H9 (cell line): ENCODE data around the gene MLST8. TPM values are rescaled to one million over a fixed set of nuclear protein-coding genes. Genes with fewer than 3 reads are reported as not detected.

ENCODE experiments used
- DNase-seq: peaks from one replicate; pipeline ENCODE4 v3.0.0-alpha.2; 2017
- H2AFZ ChIP-seq: one replicate; pipeline ENCODE4 v1.6.1; 2013; ENCODE audit warnings: mild to moderate bottlenecking, low read length, control low read depth, moderate library complexity
- H2AK5ac ChIP-seq: 2 replicates; pipeline ENCODE4 v1.6.1; 2013; ENCODE audit warnings: low read length, control low read depth, mixed read lengths; ENCODE audit not compliant: insufficient read length
- H2BK120ac ChIP-seq: one replicate; pipeline ENCODE4 v1.6.1; 2013; ENCODE audit warnings: low read depth, mild to moderate bottlenecking, low read length, control low read depth, inconsistent platforms; ENCODE audit not compliant: poor library complexity, severe bottlenecking
- H2BK12ac ChIP-seq: 2 replicates; pipeline ENCODE4 v1.6.1; 2013; ENCODE audit warnings: low read length, control low read depth, mixed read lengths, low read depth; ENCODE audit not compliant: insufficient read length
- H2BK15ac ChIP-seq: 2 replicates; pipeline ENCODE4 v1.6.1; 2013; ENCODE audit warnings: low read depth, low read length, control low read depth
- H2BK20ac ChIP-seq: one replicate; pipeline ENCODE4 v1.6.1; 2013; ENCODE audit warnings: low read depth, mild to moderate bottlenecking, low read length, control low read depth, inconsistent platforms; ENCODE audit not compliant: poor library complexity, severe bottlenecking
- H2BK5ac ChIP-seq: 2 replicates; pipeline ENCODE4 v1.6.1; 2013; ENCODE audit warnings: low read length, control low read depth, mixed read lengths; ENCODE audit not compliant: insufficient read length
- H3K14ac ChIP-seq: 2 replicates; pipeline ENCODE4 v1.6.1; 2013; ENCODE audit warnings: low read length, control low read depth; ENCODE audit not compliant: insufficient read depth
- H3K18ac ChIP-seq: 2 replicates; pipeline ENCODE4 v1.6.1; 2013; ENCODE audit warnings: low read depth, mild to moderate bottlenecking, mixed read lengths, low read length, control low read depth; ENCODE audit not compliant: insufficient read length
- H3K23ac ChIP-seq: 2 replicates; pipeline ENCODE4 v1.6.1; 2013; ENCODE audit warnings: low read length, control low read depth, mixed read lengths, low read depth; ENCODE audit not compliant: insufficient read length
- H3K23me2 ChIP-seq: 2 replicates; pipeline ENCODE4 v1.6.1; 2013; ENCODE audit warnings: low read depth, mild to moderate bottlenecking, mixed read lengths, low read length, control low read depth; ENCODE audit not compliant: insufficient read length, poor library complexity, severe bottlenecking
- H3K27ac ChIP-seq: 2 replicates; pipeline ENCODE4 v1.5.1; 2013; ENCODE audit warnings: low read length, control low read depth, mixed read lengths, low read depth; ENCODE audit not compliant: insufficient read length
- H3K27me3 ChIP-seq: 2 replicates; pipeline ENCODE4 v1.6.1; 2013; ENCODE audit warnings: low read length, control low read depth, inconsistent platforms; ENCODE audit not compliant: insufficient read depth
- H3K4ac ChIP-seq: 2 replicates; pipeline ENCODE4 v1.6.1; 2013; ENCODE audit warnings: low read depth, mild to moderate bottlenecking, control low read depth, inconsistent platforms, low read length, moderate library complexity
- H3K4me1 ChIP-seq: 2 replicates; pipeline ENCODE4 v1.6.1; 2013; ENCODE audit warnings: low read length, control low read depth, inconsistent platforms; ENCODE audit not compliant: insufficient read depth
- H3K4me2 ChIP-seq: 2 replicates; pipeline ENCODE4 v1.6.1; 2013; ENCODE audit warnings: low read length, control low read depth, mixed read lengths; ENCODE audit not compliant: insufficient read length, insufficient read depth
- H3K56ac ChIP-seq: 2 replicates; pipeline ENCODE4 v1.6.1; 2013; ENCODE audit warnings: low read depth, mild to moderate bottlenecking, mixed read lengths, low read length, control low read depth; ENCODE audit not compliant: insufficient read length
- H3K79me1 ChIP-seq: 2 replicates; pipeline ENCODE4 v1.6.1; 2013; ENCODE audit warnings: low read depth, mild to moderate bottlenecking, moderate library complexity, low read length, control low read depth, inconsistent platforms; ENCODE audit not compliant: insufficient read depth, poor library complexity, severe bottlenecking
- H3K79me2 ChIP-seq: 2 replicates; pipeline ENCODE4 v1.6.1; 2013; ENCODE audit warnings: low read length, control low read depth, inconsistent platforms; ENCODE audit not compliant: insufficient read depth
- H3K9ac ChIP-seq: 2 replicates; pipeline ENCODE4 v1.6.1; 2013; ENCODE audit warnings: low read length, control low read depth, mixed read lengths; ENCODE audit not compliant: insufficient read length; ENCODE audit errors: extremely low read depth
- H3K9me3 ChIP-seq: one replicate; pipeline ENCODE4 v1.6.1; 2013; ENCODE audit warnings: low read depth, low read length, inconsistent platforms; ENCODE audit not compliant: control insufficient read depth
- H3T11ph ChIP-seq: one replicate; pipeline ENCODE4 v1.6.1; 2013; ENCODE audit warnings: mild to moderate bottlenecking, low read length, control low read depth, inconsistent platforms
- H4K20me1 ChIP-seq: one replicate; pipeline ENCODE4 v1.6.1; 2013; ENCODE audit not compliant: control insufficient read depth, insufficient read length, insufficient read depth
- H4K5ac ChIP-seq: 2 replicates; pipeline ENCODE4 v1.6.1; 2013; ENCODE audit warnings: low read depth, mild to moderate bottlenecking, mixed read lengths, low read length, control low read depth; ENCODE audit not compliant: insufficient read length
- H4K8ac ChIP-seq: replicated peaks from 2 replicates; pipeline ENCODE4 v1.6.1; 2013; ENCODE audit warnings: low read length, control low read depth, mixed read lengths, low read depth; ENCODE audit not compliant: insufficient read length
- H4K91ac ChIP-seq: 2 replicates; pipeline ENCODE4 v1.6.1; 2013; ENCODE audit warnings: low read depth, mild to moderate bottlenecking, moderate library complexity, mixed read lengths, low read length, control low read depth; ENCODE audit not compliant: insufficient read length
- H3K27ac Mint-ChIP-seq, 3 experiments: 2 replicates in 2 of 3; 3 replicates in 1 of 3; pipeline ENCODE4 v1.8.0; 2020 to 2021; ENCODE audit warnings: mixed read lengths in 3 of 3, mild to moderate bottlenecking in 1 of 3, moderate library complexity in 1 of 3
- H3K27me3 Mint-ChIP-seq: 2 replicates; pipeline ENCODE4 v1.8.0; 2021; ENCODE audit warnings: low read depth, mild to moderate bottlenecking, moderate library complexity, mixed read lengths
- H3K36me3 Mint-ChIP-seq, 3 experiments: 2 replicates in 2 of 3; 3 replicates in 1 of 3; pipeline ENCODE4 v1.8.0; 2020 to 2021; ENCODE audit warnings: low read depth in 3 of 3, mixed read lengths in 3 of 3; ENCODE audit not compliant: insufficient read depth in 1 of 3
- H3K4me1 Mint-ChIP-seq, 2 experiments: 2 replicates each; pipeline ENCODE4 v1.8.0; 2020; ENCODE audit warnings: mixed read lengths in 2 of 2
- H3K4me3 Mint-ChIP-seq, 2 experiments: 2 replicates in 1 of 2; 3 replicates in 1 of 2; pipeline ENCODE4 v1.8.0; 2020 to 2021; ENCODE audit warnings: mild to moderate bottlenecking in 2 of 2, mixed read lengths in 2 of 2, moderate library complexity in 1 of 2
- H3K9me3 Mint-ChIP-seq, 2 experiments: 2 replicates in 1 of 2; 3 replicates in 1 of 2; pipeline ENCODE4 v1.8.0; 2020; ENCODE audit warnings: mild to moderate bottlenecking in 2 of 2, mixed read lengths in 2 of 2, moderate library complexity in 1 of 2
- WGBS: extraction: QIAGEN DNeasy Blood & Tissue Kit; methylation state at CpG from one replicate; pipeline ENCODE4 v1.1.7; 2013; ENCODE audit warnings: missing lambda C conversion rate, low lambda C conversion rate, mixed read lengths; ENCODE audit not compliant: insufficient read length; ENCODE audit errors: extremely low coverage; 5-methylcytosine and 5-hydroxymethylcytosine counted together
- total RNA-seq: library from RNA; stranded (reverse); gene quantifications from 2 replicates; pipeline ENCODE4 v1.2.1, GENCODE V29; 2021
- TF ChIP-seq, protein P1 (sequence below): fragments of 200-600 bp; sonication (generic); conservative IDR thresholded peaks from 3 replicates; pipeline ENCODE4 v1.8.0; 2021; ENCODE audit warnings: antibody characterized with exemption, mild to moderate bottlenecking

MLST8 gene
- total RNA-seq, 1 experiment from 2014 or later, result 74.5 TPM

- Histone ChIP-seq H3K79me1 (no peaks in the 10 kb centered on the region), H3K23me2 (no peaks in the 10 kb centered on the region), H3K9ac (no peak overlapping the region), H3K79me2 (peaks cover 5% of the 10 kb centered on the region; the same call in 1 of the 2 replicates), H2BK5ac (no peak overlapping the region), H3K4me2 (no peak overlapping the region), H3T11ph (no peak overlapping the region), H2AK5ac (no peak overlapping the region), H3K4ac (no peak overlapping the region), H4K20me1 (no peaks in the 10 kb centered on the region), H4K5ac (no peak overlapping the region), H2BK20ac (no peak overlapping the region), H2BK15ac (no peak overlapping the region), H3K18ac (no peak overlapping the region), H4K8ac (no peak overlapping the region), H3K23ac (no peak overlapping the region), H4K91ac (no peak overlapping the region), H2AFZ (no peak overlapping the region), H3K27me3 (no peaks in the 10 kb centered on the region), H2BK120ac (no peak overlapping the region), H3K14ac (no peak overlapping the region), H3K4me1 (no peaks in the 10 kb centered on the region), H3K56ac (no peak overlapping the region), H2BK12ac (no peak overlapping the region), H3K27ac (no peak overlapping the region), H3K9me3 (no peaks in the 10 kb centered on the region)
- Mint-ChIP-seq H3K4me3 (no peak overlapping the region), H3K27ac (no peak overlapping the region), H3K4me1 (peaks cover 3% of the 10 kb centered on the region in 2 experiments; a peak in 1 of 4 replicates), H3K36me3 (peaks cover 0 to 17% (median 12%) of the 10 kb centered on the region in 3 experiments; a peak in 6 of 7 replicates), H3K9me3 (no peaks in the 10 kb centered on the region), H3K27me3 (no peaks in the 10 kb centered on the region)
- TF ChIP-seq, protein P1, sequence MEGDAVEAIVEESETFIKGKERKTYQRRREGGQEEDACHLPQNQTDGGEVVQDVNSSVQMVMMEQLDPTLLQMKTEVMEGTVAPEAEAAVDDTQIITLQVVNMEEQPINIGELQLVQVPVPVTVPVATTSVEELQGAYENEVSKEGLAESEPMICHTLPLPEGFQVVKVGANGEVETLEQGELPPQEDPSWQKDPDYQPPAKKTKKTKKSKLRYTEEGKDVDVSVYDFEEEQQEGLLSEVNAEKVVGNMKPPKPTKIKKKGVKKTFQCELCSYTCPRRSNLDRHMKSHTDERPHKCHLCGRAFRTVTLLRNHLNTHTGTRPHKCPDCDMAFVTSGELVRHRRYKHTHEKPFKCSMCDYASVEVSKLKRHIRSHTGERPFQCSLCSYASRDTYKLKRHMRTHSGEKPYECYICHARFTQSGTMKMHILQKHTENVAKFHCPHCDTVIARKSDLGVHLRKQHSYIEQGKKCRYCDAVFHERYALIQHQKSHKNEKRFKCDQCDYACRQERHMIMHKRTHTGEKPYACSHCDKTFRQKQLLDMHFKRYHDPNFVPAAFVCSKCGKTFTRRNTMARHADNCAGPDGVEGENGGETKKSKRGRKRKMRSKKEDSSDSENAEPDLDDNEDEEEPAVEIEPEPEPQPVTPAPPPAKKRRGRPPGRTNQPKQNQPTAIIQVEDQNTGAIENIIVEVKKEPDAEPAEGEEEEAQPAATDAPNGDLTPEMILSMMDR, result no peak
- no CpG with 5 or more reads among the region's 6 CpGs for WGBS
- no peak for DNase-seq
Observed at GRCh38 chr16:2226918-2227317, 21.7 kb downstream of the MLST8 start.
